ENCODE results near the gene NSDHL. TPM values are rescaled to one million over a fixed set of nuclear protein-coding genes. Genes with fewer than 3 reads are reported as not detected.
"Not testable (repeated sequence)": the region's sequence is repeated elsewhere in the genome, so short reads cannot be mapped to it uniquely, and the experiment has no call there.

The NSDHL gene
- total RNA-seq, 2 donors from 2014 or later, result 3.4 to 20.1 TPM

DNA sequence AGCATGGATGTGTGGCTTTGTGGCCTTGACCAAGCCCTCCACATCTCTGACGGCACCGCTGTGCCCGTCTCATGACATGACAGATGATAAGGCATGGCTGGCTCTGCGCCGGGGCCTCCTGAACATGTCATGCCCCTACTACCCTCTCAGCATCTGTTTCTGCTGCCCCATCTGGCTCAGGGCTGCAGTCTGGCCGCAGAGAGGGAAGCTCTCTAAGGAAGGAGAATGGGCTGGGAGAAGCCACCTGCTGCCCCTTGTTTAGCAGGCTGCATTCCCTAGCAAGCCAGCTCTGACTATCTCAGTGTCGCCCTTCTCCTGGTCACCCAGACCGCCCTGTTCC, 74.2 kb downstream of the NSDHL start:
- no peaks in the 10 kb centered on the region for H3K27me3 ChIP-seq
- H3K4me3 ChIP-seq, result no peak overlapping the region
- no peaks in the 10 kb centered on the region for H3K4me1 ChIP-seq
- 20 to 42% methylated on average over 1 to 8 of the region's 8 CpGs for WGBS, 2 donors
- DNase-seq (peak in 1 of 4 donors; percentile 5), ATAC-seq (no peak)
- H3K27ac ChIP-seq, result no peak overlapping the region
- no peaks in the 10 kb centered on the region for H3K36me3 ChIP-seq (replicated peaks in 1 of 2; ENCODE audit: insufficient read depth in 1 of 2, low read depth in 2 of 2)
- no peak for TF ChIP-seq POLR2A (IDR thresholded peaks at IDR 0.05)
- TF ChIP-seq, protein P1, sequence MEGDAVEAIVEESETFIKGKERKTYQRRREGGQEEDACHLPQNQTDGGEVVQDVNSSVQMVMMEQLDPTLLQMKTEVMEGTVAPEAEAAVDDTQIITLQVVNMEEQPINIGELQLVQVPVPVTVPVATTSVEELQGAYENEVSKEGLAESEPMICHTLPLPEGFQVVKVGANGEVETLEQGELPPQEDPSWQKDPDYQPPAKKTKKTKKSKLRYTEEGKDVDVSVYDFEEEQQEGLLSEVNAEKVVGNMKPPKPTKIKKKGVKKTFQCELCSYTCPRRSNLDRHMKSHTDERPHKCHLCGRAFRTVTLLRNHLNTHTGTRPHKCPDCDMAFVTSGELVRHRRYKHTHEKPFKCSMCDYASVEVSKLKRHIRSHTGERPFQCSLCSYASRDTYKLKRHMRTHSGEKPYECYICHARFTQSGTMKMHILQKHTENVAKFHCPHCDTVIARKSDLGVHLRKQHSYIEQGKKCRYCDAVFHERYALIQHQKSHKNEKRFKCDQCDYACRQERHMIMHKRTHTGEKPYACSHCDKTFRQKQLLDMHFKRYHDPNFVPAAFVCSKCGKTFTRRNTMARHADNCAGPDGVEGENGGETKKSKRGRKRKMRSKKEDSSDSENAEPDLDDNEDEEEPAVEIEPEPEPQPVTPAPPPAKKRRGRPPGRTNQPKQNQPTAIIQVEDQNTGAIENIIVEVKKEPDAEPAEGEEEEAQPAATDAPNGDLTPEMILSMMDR (IDR thresholded peaks at IDR 0.05), result no peak
- H3K9me3 ChIP-seq, result no peaks in the 10 kb centered on the region
- intact Hi-C loops (cut with DNase I), result no loop called here

DNA sequence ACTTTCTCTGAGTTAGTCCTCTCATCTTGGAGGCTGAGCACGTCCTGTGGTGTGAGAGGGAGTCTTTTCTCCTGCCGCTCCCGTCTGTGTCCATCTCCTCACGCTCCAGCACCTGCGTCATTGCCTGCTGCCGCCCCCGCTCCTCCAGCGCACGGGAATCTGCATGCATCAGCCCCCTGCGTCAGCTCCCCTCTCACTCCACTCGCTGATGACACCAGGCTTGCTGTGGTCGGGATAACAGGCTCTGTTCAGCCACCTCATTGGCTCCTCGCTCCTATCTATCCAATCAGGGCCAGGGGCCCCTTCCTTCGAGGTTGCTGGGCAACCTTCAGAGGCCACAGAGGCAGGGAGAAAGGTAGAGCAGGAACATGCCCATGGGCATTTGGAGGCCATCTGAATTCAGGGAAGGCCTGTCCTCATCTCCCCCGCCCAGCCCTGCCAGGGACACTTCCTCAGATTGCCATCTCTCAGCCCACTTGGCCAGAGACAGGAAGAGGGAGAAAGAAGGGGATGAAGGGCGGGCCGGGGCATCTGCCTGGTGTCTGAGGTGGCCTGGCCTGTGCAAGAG, 76.3 kb downstream of the NSDHL start:
- 47 to 69% methylated on average over 11 to 12 of the region's 17 CpGs for WGBS, 2 donors
- Histone ChIP-seq H3K4me3 (no peak overlapping the region), H3K27me3 (no peaks in the 10 kb centered on the region), H3K36me3 (replicated peaks in 1 of 2; ENCODE audit: insufficient read depth in 1 of 2, low read depth in 2 of 2) (no peaks in the 10 kb centered on the region), H3K27ac (no peak overlapping the region), H3K9me3 (no peaks in the 10 kb centered on the region), H3K4me1 (no peaks in the 10 kb centered on the region)
- DNase-seq, result peak in 1 of 4 donors; percentile 21
- ATAC-seq, result no peak
- TF ChIP-seq, protein P1 (IDR thresholded peaks at IDR 0.05), result no peak
- intact Hi-C loops (cut with DNase I), result no loop called here

DNA sequence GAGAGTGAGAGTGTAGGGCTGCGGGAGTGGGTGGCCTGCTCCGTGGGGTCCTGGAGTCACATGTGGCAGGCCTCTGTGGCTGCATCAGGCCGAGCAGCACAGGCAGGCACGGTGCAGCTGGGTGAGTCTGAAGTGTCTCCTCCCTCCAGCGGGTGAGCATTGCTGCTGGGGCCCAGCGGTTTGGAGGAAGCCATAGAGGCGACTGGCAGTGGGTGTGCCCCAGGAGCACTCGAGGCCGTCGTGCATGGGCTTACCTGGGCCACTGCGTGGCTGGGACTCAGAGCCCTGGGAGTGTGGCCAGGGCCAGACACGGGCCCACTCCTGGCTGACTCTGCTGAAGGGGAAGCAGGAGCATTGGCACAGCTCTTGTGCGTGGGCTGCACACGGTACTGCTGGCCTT, 77.6 kb downstream of the NSDHL start:
- intact Hi-C loops (cut with DNase I), result no loop called here
- H3K27ac ChIP-seq, result no peak overlapping the region
- no peak for DNase-seq
- WGBS, 2 donors, result 89 to 94% methylated on average over 2 to 3 of the region's 14 CpGs
- H3K27me3 ChIP-seq, result no peaks in the 10 kb centered on the region
- ATAC-seq, result no peak
- TF ChIP-seq, protein P1 (IDR thresholded peaks at IDR 0.05), result no peak
- no peak for TF ChIP-seq POLR2A (IDR thresholded peaks at IDR 0.05)
- H3K4me3 ChIP-seq, result no peak overlapping the region
- no peaks in the 10 kb centered on the region for H3K36me3 ChIP-seq (replicated peaks in 1 of 2; ENCODE audit: insufficient read depth in 1 of 2, low read depth in 2 of 2)
- no peaks in the 10 kb centered on the region for H3K9me3 ChIP-seq
- H3K4me1 ChIP-seq, result no peaks in the 10 kb centered on the region

DNA sequence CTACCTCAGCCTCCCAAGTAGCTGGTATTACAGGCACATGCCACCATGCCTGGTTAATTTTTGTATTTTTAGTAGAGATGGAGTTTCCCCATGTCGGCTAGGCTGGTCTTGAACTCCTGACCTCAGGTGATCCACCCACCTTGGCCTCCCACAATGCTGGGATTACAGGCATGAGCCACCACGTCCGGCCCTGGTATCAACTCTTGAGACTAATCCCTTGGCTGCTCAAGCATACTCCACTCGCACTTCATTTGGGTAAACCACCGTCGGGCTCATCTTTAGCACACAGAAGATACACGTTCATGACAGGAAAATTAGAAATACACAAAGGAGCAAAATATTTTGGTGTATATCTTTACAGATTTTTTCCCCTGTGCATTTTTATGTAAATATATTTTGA, 79.2 kb downstream of the NSDHL start:
- intact Hi-C loops (cut with DNase I); ATAC-seq; H3K4me3 ChIP-seq; H3K36me3 ChIP-seq (replicated peaks in 1 of 2; ENCODE audit: insufficient read depth in 1 of 2, low read depth in 2 of 2); H3K4me1 ChIP-seq; DNase-seq; H3K27ac ChIP-seq; H3K9me3 ChIP-seq; H3K27me3 ChIP-seq: not testable (repeated sequence)
- WGBS, 2 donors, result 81 to 88% methylated on average over 7 of the region's 7 CpGs

DNA sequence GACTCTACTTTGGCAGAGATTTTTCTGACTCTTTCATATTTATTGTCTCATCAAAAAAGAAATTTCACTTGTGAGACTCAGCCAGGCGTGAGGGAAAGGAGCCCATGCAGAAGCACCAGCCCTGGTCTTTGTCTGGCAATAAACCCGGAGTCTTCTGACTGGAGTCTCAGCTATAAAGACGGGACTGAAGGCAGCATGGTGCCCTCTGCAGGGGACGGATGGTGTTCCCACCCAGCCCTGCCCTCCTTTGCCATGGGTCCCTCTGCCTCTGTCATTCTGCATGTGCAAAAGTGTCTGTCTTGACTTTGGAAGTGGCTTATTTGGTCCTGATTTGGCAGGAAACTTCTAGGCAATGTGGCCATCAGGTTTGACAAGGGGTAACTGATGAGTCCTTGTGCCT, 81.2 kb downstream of the NSDHL start:
- DNase-seq (no peak), ATAC-seq (no peak)
- no peak overlapping the region for H3K27ac ChIP-seq
- intact Hi-C loops (cut with DNase I), result no loop called here
- H3K4me1 ChIP-seq, result no peaks in the 10 kb centered on the region
- no peak overlapping the region for H3K4me3 ChIP-seq
- H3K36me3 ChIP-seq (replicated peaks in 1 of 2; ENCODE audit: insufficient read depth in 1 of 2, low read depth in 2 of 2), result no peaks in the 10 kb centered on the region
- WGBS, 2 donors, result 63 to 66% methylated on average over 2 to 4 of the region's 4 CpGs
- no peaks in the 10 kb centered on the region for H3K27me3 ChIP-seq
- no peak for TF ChIP-seq POLR2A (IDR thresholded peaks at IDR 0.05)
- TF ChIP-seq, protein P1 (IDR thresholded peaks at IDR 0.05), result no peak
- no peaks in the 10 kb centered on the region for H3K9me3 ChIP-seq
